ENCODE data around the gene CHST11. TPM values are rescaled to one million over a fixed set of nuclear protein-coding genes. Genes with fewer than 3 reads are reported as not detected.

The CHST11 gene
- total RNA-seq, 1 donor from 2014 or later, result 6.0 TPM

DNA sequence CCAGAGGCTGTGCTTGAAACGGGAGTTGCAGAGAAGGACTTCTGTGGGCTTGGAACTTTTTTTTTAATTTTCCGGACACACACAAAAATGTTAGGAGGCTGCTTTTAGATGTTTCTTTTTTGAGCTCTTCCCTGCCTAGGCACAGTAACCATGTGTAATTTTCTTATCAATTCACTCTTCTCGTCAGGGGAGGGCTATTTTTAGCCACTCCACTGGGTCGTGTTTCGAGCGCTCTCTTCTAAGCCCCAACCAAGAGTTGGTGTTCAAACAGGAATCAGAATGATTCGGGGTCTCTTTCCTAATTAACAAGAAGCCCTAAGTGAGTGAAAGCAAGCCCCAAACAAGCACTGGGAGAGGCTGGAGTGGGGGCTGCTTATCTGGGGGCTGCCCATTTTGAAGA lies 162.6 kb downstream of the CHST11 start:
- peaks cover 33% of the 10 kb centered on the region for H3K4me1 ChIP-seq
- no peaks in the 10 kb centered on the region for H3K27me3 ChIP-seq (ENCODE audit: low read depth)
- no peaks in the 10 kb centered on the region for H3K9me3 ChIP-seq (replicated peaks)
- TF ChIP-seq, protein P1, sequence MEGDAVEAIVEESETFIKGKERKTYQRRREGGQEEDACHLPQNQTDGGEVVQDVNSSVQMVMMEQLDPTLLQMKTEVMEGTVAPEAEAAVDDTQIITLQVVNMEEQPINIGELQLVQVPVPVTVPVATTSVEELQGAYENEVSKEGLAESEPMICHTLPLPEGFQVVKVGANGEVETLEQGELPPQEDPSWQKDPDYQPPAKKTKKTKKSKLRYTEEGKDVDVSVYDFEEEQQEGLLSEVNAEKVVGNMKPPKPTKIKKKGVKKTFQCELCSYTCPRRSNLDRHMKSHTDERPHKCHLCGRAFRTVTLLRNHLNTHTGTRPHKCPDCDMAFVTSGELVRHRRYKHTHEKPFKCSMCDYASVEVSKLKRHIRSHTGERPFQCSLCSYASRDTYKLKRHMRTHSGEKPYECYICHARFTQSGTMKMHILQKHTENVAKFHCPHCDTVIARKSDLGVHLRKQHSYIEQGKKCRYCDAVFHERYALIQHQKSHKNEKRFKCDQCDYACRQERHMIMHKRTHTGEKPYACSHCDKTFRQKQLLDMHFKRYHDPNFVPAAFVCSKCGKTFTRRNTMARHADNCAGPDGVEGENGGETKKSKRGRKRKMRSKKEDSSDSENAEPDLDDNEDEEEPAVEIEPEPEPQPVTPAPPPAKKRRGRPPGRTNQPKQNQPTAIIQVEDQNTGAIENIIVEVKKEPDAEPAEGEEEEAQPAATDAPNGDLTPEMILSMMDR (IDR thresholded peaks at IDR 0.05; ENCODE audit: borderline replicate concordance), result no peak
- H3K27ac ChIP-seq (replicated peaks), result no peak overlapping the region
- DNase-seq, result no peak
- intact Hi-C loops (cut with micrococcal nuclease), result no loop called here
- H3K4me3 ChIP-seq, result no peak overlapping the region
- H3K36me3 ChIP-seq, result no peaks in the 10 kb centered on the region

DNA sequence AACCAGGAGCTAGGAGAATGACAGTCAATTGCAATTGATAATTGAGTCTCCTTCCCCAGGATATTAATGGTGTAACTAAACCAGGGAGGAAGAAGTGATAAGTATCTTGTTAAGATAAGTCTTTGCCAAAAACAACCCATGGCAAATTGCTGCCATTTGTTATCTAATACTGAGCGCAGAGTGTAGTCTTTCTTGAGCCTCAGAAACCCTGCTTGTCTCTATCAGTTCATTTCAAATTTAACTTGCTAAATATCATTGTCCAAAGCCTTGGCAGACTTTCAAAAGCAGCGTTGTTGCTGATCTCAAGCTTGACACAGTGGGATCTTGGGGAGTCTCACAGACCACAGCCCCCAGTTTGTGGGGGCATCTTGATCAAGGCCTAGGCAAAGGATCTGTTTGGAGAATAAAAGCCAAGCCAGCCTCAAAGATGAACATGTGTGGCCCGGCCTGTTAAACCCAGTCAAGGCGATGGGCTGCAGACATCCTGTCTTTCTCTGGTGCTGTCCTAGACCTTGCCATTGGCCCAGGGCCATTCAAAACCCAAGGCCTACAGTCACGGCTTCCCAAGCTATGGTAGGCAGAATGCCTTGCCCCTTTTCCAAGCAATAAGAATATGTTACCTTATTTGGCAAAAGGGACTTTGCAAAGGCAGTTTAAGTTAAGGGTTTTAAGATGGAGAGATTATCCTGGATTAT lies 164.2 kb downstream of the CHST11 start:
- H3K27ac ChIP-seq (replicated peaks), result no peak overlapping the region
- DNase-seq, result no peak
- no peaks in the 10 kb centered on the region for H3K36me3 ChIP-seq
- TF ChIP-seq, protein P1 (IDR thresholded peaks at IDR 0.05; ENCODE audit: borderline replicate concordance), result no peak
- no peaks in the 10 kb centered on the region for H3K9me3 ChIP-seq (replicated peaks)
- no peak overlapping the region for H3K4me3 ChIP-seq
- H3K27me3 ChIP-seq (ENCODE audit: low read depth), result no peaks in the 10 kb centered on the region
- H3K4me1 ChIP-seq, result peaks cover 21% of the 10 kb centered on the region
- intact Hi-C loops (cut with micrococcal nuclease), result no loop called here

DNA sequence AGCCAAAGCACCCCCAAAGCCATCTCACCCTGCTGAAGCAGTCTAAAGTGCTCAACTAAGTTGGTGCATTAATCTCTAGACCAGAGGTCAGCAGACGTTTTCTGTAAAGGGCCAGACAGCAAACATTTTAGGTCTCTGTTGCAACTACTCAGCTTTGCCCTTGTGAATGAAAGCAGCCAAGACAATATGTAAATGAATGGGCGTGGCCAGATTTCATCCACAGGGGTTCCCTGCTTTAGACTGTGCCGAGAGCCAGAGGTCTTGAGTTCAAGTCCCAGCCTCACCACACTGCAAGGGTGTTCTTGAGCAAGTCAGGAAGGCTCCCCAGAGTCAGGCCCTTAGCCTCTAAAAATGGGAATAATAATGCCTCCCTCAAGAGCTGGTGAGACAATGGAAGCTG lies 166.2 kb downstream of the CHST11 start:
- Histone ChIP-seq H3K4me3 (no peak overlapping the region), H3K4me1 (peaks cover 20% of the 10 kb centered on the region), H3K36me3 (no peaks in the 10 kb centered on the region), H3K27ac (replicated peaks) (no peak overlapping the region), H3K9me3 (replicated peaks) (no peaks in the 10 kb centered on the region), H3K27me3 (ENCODE audit: low read depth) (no peaks in the 10 kb centered on the region)
- TF ChIP-seq, protein P1 (IDR thresholded peaks at IDR 0.05; ENCODE audit: borderline replicate concordance), result no peak
- no peak for DNase-seq
- intact Hi-C loops (cut with micrococcal nuclease), result no loop called here

DNA sequence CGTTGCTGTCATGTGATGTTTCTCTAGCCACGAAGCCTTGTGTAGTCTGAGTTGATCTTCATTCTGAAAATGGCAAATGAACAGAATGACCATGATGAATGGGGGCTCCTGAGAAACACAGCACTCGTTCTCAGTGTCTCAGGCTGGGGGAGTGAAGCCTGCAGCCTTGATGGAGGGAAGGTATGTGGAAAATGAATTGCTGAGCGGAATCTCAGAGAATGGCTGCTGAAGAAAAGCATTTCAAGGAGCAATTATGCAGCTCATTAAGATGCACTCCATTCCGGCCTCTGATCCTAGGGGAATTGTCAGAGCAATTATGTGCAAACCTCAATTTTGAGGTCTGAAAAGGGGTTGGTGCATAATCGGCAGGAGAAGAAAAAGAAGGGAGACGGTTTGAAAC lies 167.1 kb downstream of the CHST11 start:
- Histone ChIP-seq H3K36me3 (no peaks in the 10 kb centered on the region), H3K4me1 (peaks cover 22% of the 10 kb centered on the region), H3K9me3 (replicated peaks) (no peaks in the 10 kb centered on the region), H3K4me3 (no peak overlapping the region), H3K27me3 (ENCODE audit: low read depth) (no peaks in the 10 kb centered on the region), H3K27ac (replicated peaks) (no peak overlapping the region)
- intact Hi-C loops (cut with micrococcal nuclease), result no loop called here
- TF ChIP-seq, protein P1 (IDR thresholded peaks at IDR 0.05; ENCODE audit: borderline replicate concordance), result no peak
- no peak for DNase-seq

DNA sequence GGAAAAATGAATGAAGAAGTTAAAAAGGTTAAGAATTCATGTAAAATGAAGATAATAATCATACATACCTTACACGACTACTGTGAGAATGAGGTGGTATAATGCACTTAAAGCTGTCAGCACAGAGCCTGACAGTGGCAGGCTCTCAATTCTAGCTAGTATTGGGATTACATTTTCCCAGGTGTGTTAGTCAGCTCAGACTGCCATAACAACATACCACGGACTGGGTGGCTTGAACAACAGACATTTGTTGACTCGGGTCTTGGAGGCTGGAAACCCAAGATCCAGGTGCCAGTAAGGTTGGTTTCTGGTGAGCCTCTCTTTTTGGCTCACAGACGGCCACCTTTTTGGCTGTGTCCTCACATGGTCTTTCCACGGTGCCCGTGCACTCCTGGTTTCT lies 167.8 kb downstream of the CHST11 start:
- Histone ChIP-seq H3K4me1 (peaks cover 16% of the 10 kb centered on the region), H3K36me3 (no peaks in the 10 kb centered on the region), H3K9me3 (replicated peaks) (no peaks in the 10 kb centered on the region), H3K27ac (replicated peaks) (no peak overlapping the region), H3K27me3 (ENCODE audit: low read depth) (no peaks in the 10 kb centered on the region), H3K4me3 (no peak overlapping the region)
- TF ChIP-seq, protein P1 (IDR thresholded peaks at IDR 0.05; ENCODE audit: borderline replicate concordance), result no peak
- intact Hi-C loops (cut with micrococcal nuclease), result no loop called here
- no peak for DNase-seq

Data from left ventricle myocardium inferior (tissue), 1 donor.